SK-N-SH treated with all-trans-retinoic acid at 6 μM for 48 hours (cell line): ENCODE data around the gene PRELID3B.

ENCODE experiments used
- ATAC-seq: fragments of 200-7000 bp; cut with Tn5 transposase; 3 replicates; pipeline ENCODE4 v1.9.1; 2020; ENCODE audit warnings: mild to moderate bottlenecking, moderate library complexity
- ARNTL ChIP-seq: fragments of 450-650 bp; formaldehyde crosslinking; IDR thresholded peaks from 2 replicates; pipeline ENCODE4 v1.5.0; 2020; ENCODE audit warnings: low read depth, mild to moderate bottlenecking, moderate library complexity, borderline replicate concordance
- BACH2 ChIP-seq: fragments of 250-450 bp; sonication (Bioruptor Pico); IDR thresholded peaks from 2 replicates; pipeline ENCODE4 v1.9.0; 2021; ENCODE audit warnings: mild to moderate bottlenecking, borderline replicate concordance
- CREB5 ChIP-seq: fragments of 250-450 bp; sonication (Bioruptor Pico); IDR thresholded peaks from 2 replicates; pipeline ENCODE4 v1.5.1; 2020; ENCODE audit warnings: low read depth, mild to moderate bottlenecking, moderate library complexity
- CSDC2 ChIP-seq: fragments of 250-450 bp; sonication (Bioruptor Pico); IDR thresholded peaks from 2 replicates; pipeline ENCODE4 v1.5.0; 2020; ENCODE audit warnings: mild to moderate bottlenecking, moderate library complexity
- CSRNP3 ChIP-seq: fragments of 250-450 bp; sonication (Bioruptor Pico); IDR thresholded peaks from 2 replicates; pipeline ENCODE4 v1.5.1; 2021; ENCODE audit warnings: mild to moderate bottlenecking, moderate library complexity
- ESRRG ChIP-seq: fragments of 250-450 bp; sonication (Bioruptor Pico); IDR thresholded peaks from 2 replicates; pipeline ENCODE4 v1.6.1; 2021; ENCODE audit warnings: mild to moderate bottlenecking
- GLIS3 ChIP-seq: fragments of 250-450 bp; sonication (Bioruptor Pico); IDR thresholded peaks from 2 replicates; pipeline ENCODE4 v1.5.0; 2020; ENCODE audit warnings: mild to moderate bottlenecking, moderate library complexity
- ISL1 ChIP-seq: fragments of 250-450 bp; sonication (Bioruptor Pico); IDR thresholded peaks from 2 replicates; pipeline ENCODE4 v2.1.2; 2022; ENCODE audit warnings: mild to moderate bottlenecking, moderate library complexity
- PATZ1 ChIP-seq: fragments of 250-450 bp; sonication (Bioruptor Pico); IDR thresholded peaks from 2 replicates; pipeline ENCODE4 v1.8.0; 2020; ENCODE audit warnings: mild to moderate bottlenecking, moderate library complexity, borderline replicate concordance
- POU6F1 ChIP-seq: fragments of 250-450 bp; sonication (Bioruptor Pico); IDR thresholded peaks from 2 replicates; pipeline ENCODE4 v1.8.0; 2021; ENCODE audit warnings: low read depth, mild to moderate bottlenecking, moderate library complexity, borderline replicate concordance
- SNAI2 ChIP-seq: fragments of 250-450 bp; sonication (Bioruptor Pico); IDR thresholded peaks from 2 replicates; pipeline ENCODE4 v1.5.0; 2020; ENCODE audit warnings: mild to moderate bottlenecking, moderate library complexity
- TCF4 ChIP-seq: fragments of 250-450 bp; sonication (Bioruptor Pico); IDR thresholded peaks from 2 replicates; pipeline ENCODE4 v1.8.0; 2021; ENCODE audit warnings: mild to moderate bottlenecking, moderate library complexity, borderline replicate concordance
- TOX ChIP-seq: fragments of 250-450 bp; sonication (Bioruptor Pico); IDR thresholded peaks from 2 replicates; pipeline ENCODE4 v1.8.0; 2021; ENCODE audit warnings: mild to moderate bottlenecking, moderate library complexity, borderline replicate concordance
- ZC3H10 ChIP-seq: fragments of 250-450 bp; sonication (Bioruptor Pico); IDR thresholded peaks from 2 replicates; pipeline ENCODE4 v1.5.1; 2021; ENCODE audit warnings: mild to moderate bottlenecking, moderate library complexity
- ZFP3 ChIP-seq: fragments of 250-450 bp; sonication (Bioruptor Pico); IDR thresholded peaks from 2 replicates; pipeline ENCODE4 v1.5.0; 2020; ENCODE audit warnings: mild to moderate bottlenecking, moderate library complexity
- ZFP30 ChIP-seq: fragments of 450-650 bp; formaldehyde crosslinking; IDR thresholded peaks from 2 replicates; pipeline ENCODE4 v1.5.0; 2022; ENCODE audit warnings: mild to moderate bottlenecking, moderate library complexity
- ZNF70 ChIP-seq: fragments of 450-650 bp; formaldehyde crosslinking; IDR thresholded peaks from 2 replicates; pipeline ENCODE4 v1.5.0; 2020; ENCODE audit warnings: mild to moderate bottlenecking, moderate library complexity
- ZNF8 ChIP-seq: fragments of 450-650 bp; formaldehyde crosslinking; IDR thresholded peaks from 2 replicates; pipeline ENCODE4 v1.5.0; 2020; ENCODE audit warnings: mild to moderate bottlenecking, moderate library complexity
- TF ChIP-seq, protein P1 (sequence below): fragments of 250-450 bp; sonication (Bioruptor Pico); IDR thresholded peaks from 2 replicates; pipeline ENCODE4 v1.5.0; 2020; ENCODE audit warnings: mild to moderate bottlenecking, moderate library complexity

Gene PRELID3B

DNA sequence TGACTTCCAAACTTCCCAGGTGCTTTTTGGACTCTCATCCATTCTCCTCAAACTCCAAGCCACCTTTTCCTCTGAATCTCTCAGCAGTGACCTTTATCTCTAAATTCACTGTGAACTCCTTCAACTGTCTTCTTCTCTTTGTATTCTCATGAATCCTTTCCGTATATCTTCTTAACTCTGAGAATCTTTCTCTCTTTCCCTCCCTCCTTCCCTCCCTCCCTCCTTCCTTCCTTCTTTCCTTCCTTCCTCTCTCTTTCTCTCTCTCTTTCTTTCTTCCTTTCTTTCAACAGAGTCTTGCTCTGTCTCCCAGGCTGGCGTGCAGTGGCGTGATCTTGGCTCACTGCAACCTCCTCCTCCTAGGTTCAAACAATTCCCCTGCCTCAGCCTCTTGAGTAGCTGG lies 4.3 kb upstream of the PRELID3B start:
- no peak for ATAC-seq
- no peak for TF ChIP-seq CSDC2 (CRISPR knock-in tag)
- TF ChIP-seq, protein P1, sequence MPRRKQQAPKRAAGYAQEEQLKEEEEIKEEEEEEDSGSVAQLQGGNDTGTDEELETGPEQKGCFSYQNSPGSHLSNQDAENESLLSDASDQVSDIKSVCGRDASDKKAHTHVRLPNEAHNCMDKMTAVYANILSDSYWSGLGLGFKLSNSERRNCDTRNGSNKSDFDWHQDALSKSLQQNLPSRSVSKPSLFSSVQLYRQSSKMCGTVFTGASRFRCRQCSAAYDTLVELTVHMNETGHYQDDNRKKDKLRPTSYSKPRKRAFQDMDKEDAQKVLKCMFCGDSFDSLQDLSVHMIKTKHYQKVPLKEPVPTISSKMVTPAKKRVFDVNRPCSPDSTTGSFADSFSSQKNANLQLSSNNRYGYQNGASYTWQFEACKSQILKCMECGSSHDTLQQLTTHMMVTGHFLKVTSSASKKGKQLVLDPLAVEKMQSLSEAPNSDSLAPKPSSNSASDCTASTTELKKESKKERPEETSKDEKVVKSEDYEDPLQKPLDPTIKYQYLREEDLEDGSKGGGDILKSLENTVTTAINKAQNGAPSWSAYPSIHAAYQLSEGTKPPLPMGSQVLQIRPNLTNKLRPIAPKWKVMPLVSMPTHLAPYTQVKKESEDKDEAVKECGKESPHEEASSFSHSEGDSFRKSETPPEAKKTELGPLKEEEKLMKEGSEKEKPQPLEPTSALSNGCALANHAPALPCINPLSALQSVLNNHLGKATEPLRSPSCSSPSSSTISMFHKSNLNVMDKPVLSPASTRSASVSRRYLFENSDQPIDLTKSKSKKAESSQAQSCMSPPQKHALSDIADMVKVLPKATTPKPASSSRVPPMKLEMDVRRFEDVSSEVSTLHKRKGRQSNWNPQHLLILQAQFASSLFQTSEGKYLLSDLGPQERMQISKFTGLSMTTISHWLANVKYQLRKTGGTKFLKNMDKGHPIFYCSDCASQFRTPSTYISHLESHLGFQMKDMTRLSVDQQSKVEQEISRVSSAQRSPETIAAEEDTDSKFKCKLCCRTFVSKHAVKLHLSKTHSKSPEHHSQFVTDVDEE (CRISPR knock-in tag), result no peak
- TF ChIP-seq CSRNP3 (CRISPR knock-in tag), result no peak
- TF ChIP-seq ARNTL (CRISPR knock-in tag), result no peak
- no peak for TF ChIP-seq CREB5 (CRISPR knock-in tag)
- no peak for TF ChIP-seq ZFP3 (CRISPR knock-in tag)
- TF ChIP-seq ISL1 (CRISPR knock-in tag), result no peak
- no peak for TF ChIP-seq ZNF8 (CRISPR knock-in tag)
- TF ChIP-seq POU6F1, result no peak
- TF ChIP-seq TCF4 (CRISPR knock-in tag), result no peak
- TF ChIP-seq ESRRG, result no peak

DNA sequence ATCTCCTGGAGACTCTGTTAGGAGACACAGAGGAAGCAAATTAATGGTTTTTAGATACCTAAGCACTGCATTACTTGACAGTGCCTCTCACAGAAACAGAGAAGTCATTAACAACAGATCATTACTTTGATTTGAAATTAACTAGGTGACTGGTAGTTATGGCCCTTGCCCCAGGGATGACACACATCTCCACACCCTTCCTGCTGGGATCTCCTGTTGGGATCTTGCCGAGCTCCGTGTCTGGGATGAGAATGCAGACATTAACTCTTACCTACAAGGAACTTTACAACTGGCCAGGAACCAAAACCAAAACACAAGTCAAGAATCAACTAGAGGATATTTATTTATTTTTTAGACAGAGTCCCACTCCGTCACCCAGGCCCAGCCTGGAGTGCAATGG lies 2.2 kb upstream of the PRELID3B start:
- ATAC-seq, result no peak
- TF ChIP-seq GLIS3 (no peak), SNAI2 (CRISPR knock-in tag) (no peak), ZNF70 (CRISPR knock-in tag) (no peak), CREB5 (CRISPR knock-in tag) (no peak), ISL1 (CRISPR knock-in tag) (no peak), ZC3H10 (CRISPR knock-in tag) (no peak), TCF4 (CRISPR knock-in tag) (no peak), TOX (no peak), BACH2 (no peak), PATZ1 (CRISPR knock-in tag) (no peak)

DNA sequence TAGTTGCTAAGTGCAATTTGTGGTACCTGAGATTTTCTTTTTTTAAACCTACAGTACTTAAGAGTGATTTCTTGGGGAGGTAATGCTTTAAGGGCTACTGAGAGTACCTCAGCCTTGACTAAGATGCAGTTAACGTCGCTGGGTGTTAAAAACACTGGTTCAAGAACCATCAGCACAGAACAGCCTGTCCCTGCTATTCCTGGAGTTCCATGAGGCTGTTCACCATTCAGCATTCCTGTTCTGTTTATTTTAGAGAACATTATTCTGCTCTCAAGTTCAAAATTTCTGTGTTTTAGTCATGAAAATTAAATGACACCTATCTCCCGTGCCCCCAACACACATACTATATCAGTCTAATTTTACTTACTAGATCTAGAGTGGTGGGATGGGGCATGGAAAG lies 1.7 kb upstream of the PRELID3B start:
- no peak for ATAC-seq

DNA sequence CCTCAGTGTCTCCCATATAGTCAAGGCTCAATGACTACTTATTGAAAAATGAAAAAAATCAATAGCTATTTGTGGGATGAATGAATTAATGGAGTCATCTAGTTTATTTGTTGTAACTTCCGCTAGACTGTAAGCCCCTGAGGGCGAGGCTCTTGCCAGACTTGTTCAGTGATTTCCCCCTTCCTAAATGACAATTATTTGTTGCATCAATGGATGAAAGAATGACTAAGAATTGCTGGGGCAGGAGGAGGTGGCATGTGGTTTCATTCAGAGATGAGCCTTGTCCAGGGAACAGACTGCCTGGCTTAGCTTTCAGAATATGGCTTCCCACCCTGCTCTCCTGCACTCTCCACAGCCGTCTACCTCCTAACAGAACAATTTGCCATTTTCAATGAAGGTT lies 1.1 kb upstream of the PRELID3B start:
- no peak for ATAC-seq
- no peak for TF ChIP-seq ZC3H10 (CRISPR knock-in tag)
- TF ChIP-seq ZFP30, result no peak
- no peak for TF ChIP-seq ZNF8 (CRISPR knock-in tag)

More for the DNA sequence above, 1.7 kb upstream of the PRELID3B start:
- TF ChIP-seq ISL1 (CRISPR knock-in tag), result no peak
